GM18502 (cell line): ENCODE data around the gene NDUFA8.

Experiments
- ATAC-seq: cut with Tn5 transposase; IDR thresholded peaks from one replicate; pipeline ENCODE4 v1.9.1; 2021; ENCODE audit warnings: mild to moderate bottlenecking; ENCODE audit not compliant: unreplicated experiment, poor library complexity

Gene NDUFA8

GRCh38 chr9:122186777-122187470 lies 27.3 kb upstream of the NDUFA8 start:
- ATAC-seq, result no peak

GRCh38 chr9:122186301-122186700 lies 26.7 kb upstream of the NDUFA8 start:
- no peak for ATAC-seq

GRCh38 chr9:122184551-122184950 lies 25.0 kb upstream of the NDUFA8 start:
- ATAC-seq, result no peak

GRCh38 chr9:122183501-122183900 lies 23.9 kb upstream of the NDUFA8 start:
- no peak for ATAC-seq

- no peak for ATAC-seq
Measured at GRCh38 chr9:122180633-122181032, 21.1 kb upstream of the NDUFA8 start.

GRCh38 chr9:122179690-122180074 lies 20.1 kb upstream of the NDUFA8 start:
- no peak for ATAC-seq

GRCh38 chr9:122179054-122179689 lies 19.6 kb upstream of the NDUFA8 start:
- ATAC-seq, result no peak

- no peak for ATAC-seq
Measured at GRCh38 chr9:122176916-122177315, 17.3 kb upstream of the NDUFA8 start.

GRCh38 chr9:122173670-122174069 lies 14.1 kb upstream of the NDUFA8 start:
- no peak for ATAC-seq

- ATAC-seq, result no peak
Measured at GRCh38 chr9:122172131-122172530, 12.6 kb upstream of the NDUFA8 start.

- ATAC-seq, result no peak
Measured at GRCh38 chr9:122168356-122168755, 8.8 kb upstream of the NDUFA8 start.

GRCh38 chr9:122164286-122164685 lies 4.7 kb upstream of the NDUFA8 start:
- no peak for ATAC-seq

- no peak for ATAC-seq
Measured at GRCh38 chr9:122162415-122162814, 2.8 kb upstream of the NDUFA8 start.

GRCh38 chr9:122159925-122160246 lies 307 bp upstream of the NDUFA8 start:
- ATAC-seq, result no peak

- peak; percentile 53 for ATAC-seq
Measured at GRCh38 chr9:122158202-122158601, 1.4 kb downstream of the NDUFA8 start.

GRCh38 chr9:122155796-122156195 lies 3.8 kb downstream of the NDUFA8 start:
- no peak for ATAC-seq

- ATAC-seq, result no peak
Measured at GRCh38 chr9:122151267-122151828, 8.2 kb downstream of the NDUFA8 start.

- no peak for ATAC-seq
Measured at GRCh38 chr9:122145592-122145863, 14.1 kb downstream of the NDUFA8 start.

- no peak for ATAC-seq
Measured at GRCh38 chr9:122144836-122145591, 14.6 kb downstream of the NDUFA8 start.

GRCh38 chr9:122143876-122144405 lies 15.6 kb downstream of the NDUFA8 start:
- ATAC-seq, result no peak

- no peak for ATAC-seq
Measured at GRCh38 chr9:122143296-122143695, 16.3 kb downstream of the NDUFA8 start.
